Activated CD8-positive, alpha-beta memory T cell treated with anti-CD3 and anti-CD28 coated beads, Interleukin-2, amount 10 ng/mL, durations not matched to agents 7 days and 5 days (primary cell): ENCODE results near the gene SNRPN. TPM values are rescaled to one million over a fixed set of nuclear protein-coding genes. Genes with fewer than 3 reads are reported as not detected.
"Not testable (repeated sequence)": the region's sequence is repeated elsewhere in the genome, so short reads cannot be mapped to it uniquely, and the experiment has no call there.

Experiments
- ATAC-seq: fragments of 150-1000 bp; cut with Tn5 transposase; one replicate; pipeline ENCODE4 v1.10.0; 2021; ENCODE audit warnings: moderate library complexity
- CTCF ChIA-PET: fragments of 350-600 bp; sonication (Branson Sonifier 250); formaldehyde crosslinking; loops from one replicate; lab custom pipeline; 2021; ENCODE audit warnings: antibody characterized with exemption; lab: Charles Lee
- DNase-seq: peaks from one replicate; pipeline ENCODE4 v3.0.0-alpha.2; 2020
- H3K27ac Mint-ChIP-seq: one replicate; pipeline ENCODE4 v1.8.0; 2021; ENCODE audit warnings: mild to moderate bottlenecking, mixed read lengths
- H3K27me3 Mint-ChIP-seq: one replicate; pipeline ENCODE4 v1.8.0; 2021; ENCODE audit warnings: mixed read lengths
- H3K36me3 Mint-ChIP-seq: one replicate; pipeline ENCODE4 v1.8.0; 2021; ENCODE audit warnings: mild to moderate bottlenecking, mixed read lengths
- H3K4me1 Mint-ChIP-seq: one replicate; pipeline ENCODE4 v1.8.0; 2021; ENCODE audit warnings: mixed read lengths
- H3K4me3 Mint-ChIP-seq: one replicate; pipeline ENCODE4 v1.8.0; 2021; ENCODE audit warnings: mild to moderate bottlenecking, moderate library complexity, mixed read lengths
- H3K9me3 Mint-ChIP-seq: one replicate; pipeline ENCODE4 v1.8.0; 2022; ENCODE audit warnings: low read depth, mixed read lengths
- total RNA-seq, 2 experiments: library from RNA; stranded (reverse); gene quantifications; one replicate each; pipeline ENCODE4 v1.2.3, GENCODE V29; 2021

SNRPN gene
- total RNA-seq, result 10 to 100 TPM; 44.0 to 47.2 TPM

DNA sequence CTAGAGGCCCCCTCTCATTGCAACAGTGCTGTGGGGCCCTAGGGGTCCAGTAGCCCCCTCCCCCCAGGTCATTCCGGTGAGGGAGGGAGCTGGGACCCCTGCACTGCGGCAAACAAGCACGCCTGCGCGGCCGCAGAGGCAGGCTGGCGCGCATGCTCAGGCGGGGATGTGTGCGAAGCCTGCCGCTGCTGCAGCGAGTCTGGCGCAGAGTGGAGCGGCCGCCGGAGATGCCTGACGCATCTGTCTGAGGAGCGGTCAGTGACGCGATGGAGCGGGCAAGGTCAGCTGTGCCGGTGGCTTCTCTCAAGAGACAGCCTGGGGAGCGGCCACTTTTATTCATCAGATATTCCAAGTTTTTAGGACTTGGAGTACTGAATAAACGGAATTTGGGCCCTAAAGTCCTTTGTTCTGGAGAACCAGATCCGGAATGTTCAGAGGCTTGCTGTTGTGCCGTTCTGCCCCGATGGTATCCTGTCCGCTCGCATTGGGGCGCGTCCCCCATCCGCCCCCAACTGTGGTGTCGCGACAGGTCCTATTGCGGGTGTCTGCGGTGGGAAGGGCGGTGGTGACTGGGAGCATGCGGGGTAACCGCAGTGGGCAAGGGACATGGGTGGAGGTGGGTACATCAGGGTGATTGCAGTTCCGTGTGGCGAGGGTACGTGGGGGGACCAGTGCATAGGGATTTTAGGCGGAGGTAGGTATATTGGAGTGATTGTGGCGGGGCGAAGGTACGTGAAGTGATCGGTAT is at the start of gene SNRPN, which contains the start of gene SNURF:
TSS of gene SNRPN (plus strand) at position 205 of the 748 bp plus-strand sequence. CDS start 19,467 bp downstream, outside the sequence.
TSS of gene SNURF (plus strand) at position 205 of the 748 bp plus-strand sequence. CDS start at position 267, 62 bp downstream.
- Mint-ChIP-seq H3K27me3 (no peaks in the 10 kb centered on the region), H3K9me3 (peaks cover 3% of the 10 kb centered on the region), H3K36me3 (peaks cover 12% of the 10 kb centered on the region), H3K4me3 (peak within 1 kb of the TSS; percentile 92), H3K27ac (peak within 1 kb of the TSS; percentile 92), H3K4me1 (peaks cover 12% of the 10 kb centered on the region)
- CTCF ChIA-PET, result no interaction called here
- peak; percentile 65 for ATAC-seq
- DNase-seq, result peak; percentile 81

DNA sequence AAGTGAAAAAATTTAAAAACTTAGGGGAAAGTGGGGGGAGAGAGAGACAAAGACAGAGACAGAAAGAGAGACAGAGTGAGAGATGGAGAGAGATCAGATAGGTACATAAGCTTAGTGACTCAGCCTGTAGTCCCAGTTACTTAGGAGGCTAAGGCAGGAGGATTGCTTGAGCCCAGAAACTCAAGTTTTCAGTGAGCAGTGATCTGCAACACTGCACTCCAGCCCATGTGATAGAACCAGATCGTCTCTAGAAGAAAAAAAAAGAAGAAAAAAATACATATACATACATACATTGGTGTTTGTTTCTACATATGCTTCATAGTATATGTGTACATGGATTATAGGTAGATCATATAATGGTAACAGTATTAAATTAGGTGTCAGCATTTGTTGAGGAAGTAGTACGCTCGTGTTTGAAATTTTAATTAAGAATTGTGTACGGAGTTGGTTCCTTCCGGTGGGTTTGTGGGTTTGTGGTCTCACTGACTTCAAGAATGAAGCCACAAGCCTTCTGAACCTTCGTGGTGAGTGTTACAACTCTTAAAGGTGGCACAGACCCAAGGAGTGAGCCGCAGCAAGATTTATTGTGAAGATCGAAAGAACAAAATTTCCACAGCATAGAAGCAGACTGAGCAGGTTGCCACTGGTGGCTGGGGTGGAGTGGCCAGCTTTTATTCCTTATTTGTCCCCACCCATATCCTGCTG is 38.3 kb upstream of the SNRPN start:
- ATAC-seq, result no peak
- no peak overlapping the region for H3K27ac Mint-ChIP-seq
- CTCF ChIA-PET, result no interaction called here
- H3K9me3 Mint-ChIP-seq, result peaks cover 15% of the 10 kb centered on the region
- H3K4me1 Mint-ChIP-seq, result peaks cover 9% of the 10 kb centered on the region
- no peak overlapping the region for H3K4me3 Mint-ChIP-seq
- H3K36me3 Mint-ChIP-seq, result no peaks in the 10 kb centered on the region
- peak; percentile 46 for DNase-seq
- no peaks in the 10 kb centered on the region for H3K27me3 Mint-ChIP-seq

DNA sequence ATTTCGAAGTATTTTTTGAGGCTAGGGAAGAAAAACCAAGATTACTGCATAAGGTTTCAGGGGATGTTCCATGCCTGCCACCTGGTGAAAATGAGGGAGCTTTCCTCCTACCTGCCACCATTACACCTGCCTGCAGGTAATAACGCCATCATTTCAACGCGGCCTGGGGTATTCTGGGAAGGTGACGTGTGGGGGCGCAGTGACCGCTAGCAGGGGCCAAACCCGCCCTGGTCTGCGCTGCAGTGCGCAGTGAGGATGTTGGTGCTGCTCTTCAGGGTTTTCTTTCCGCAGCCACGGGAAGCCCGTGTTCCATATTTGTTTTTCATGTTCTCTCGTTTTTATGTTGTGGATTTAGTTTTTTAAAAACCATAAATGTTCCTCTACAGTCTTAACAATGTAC is 37.4 kb upstream of the SNRPN start:
- no peak overlapping the region for H3K4me3 Mint-ChIP-seq
- ATAC-seq (no peak), DNase-seq (no peak)
- H3K27ac Mint-ChIP-seq, result no peak overlapping the region
- peaks cover 17% of the 10 kb centered on the region for H3K9me3 Mint-ChIP-seq
- CTCF ChIA-PET, result no interaction called here
- H3K27me3 Mint-ChIP-seq, result no peaks in the 10 kb centered on the region
- no peaks in the 10 kb centered on the region for H3K36me3 Mint-ChIP-seq
- H3K4me1 Mint-ChIP-seq, result peaks cover 9% of the 10 kb centered on the region

DNA sequence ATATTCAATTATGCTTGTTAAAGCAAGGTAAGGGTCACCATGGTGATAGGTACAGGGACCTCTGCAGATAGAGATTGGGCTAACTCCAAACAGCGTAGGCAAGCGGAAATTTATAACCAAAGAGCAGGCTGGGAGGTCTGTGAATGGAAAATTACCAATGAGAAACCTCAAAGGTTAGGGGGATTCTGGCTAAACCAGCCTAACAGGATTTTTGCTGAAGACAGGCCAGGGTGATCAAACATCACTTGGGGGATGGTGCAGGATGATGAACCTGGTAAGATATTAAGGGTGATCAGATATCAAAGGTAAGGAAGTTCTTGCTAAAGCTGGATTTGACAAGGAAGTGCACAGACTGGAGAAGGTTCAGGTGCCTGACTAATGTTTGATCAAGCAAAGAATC is 35.3 kb upstream of the SNRPN start:
- no peaks in the 10 kb centered on the region for H3K36me3 Mint-ChIP-seq
- H3K9me3 Mint-ChIP-seq, result peaks cover 26% of the 10 kb centered on the region
- CTCF ChIA-PET, result no interaction called here
- H3K4me3 Mint-ChIP-seq, result no peak overlapping the region
- DNase-seq, result no peak
- H3K27me3 Mint-ChIP-seq, result no peaks in the 10 kb centered on the region
- no peak overlapping the region for H3K27ac Mint-ChIP-seq
- peaks cover 9% of the 10 kb centered on the region for H3K4me1 Mint-ChIP-seq
- no peak for ATAC-seq

DNA sequence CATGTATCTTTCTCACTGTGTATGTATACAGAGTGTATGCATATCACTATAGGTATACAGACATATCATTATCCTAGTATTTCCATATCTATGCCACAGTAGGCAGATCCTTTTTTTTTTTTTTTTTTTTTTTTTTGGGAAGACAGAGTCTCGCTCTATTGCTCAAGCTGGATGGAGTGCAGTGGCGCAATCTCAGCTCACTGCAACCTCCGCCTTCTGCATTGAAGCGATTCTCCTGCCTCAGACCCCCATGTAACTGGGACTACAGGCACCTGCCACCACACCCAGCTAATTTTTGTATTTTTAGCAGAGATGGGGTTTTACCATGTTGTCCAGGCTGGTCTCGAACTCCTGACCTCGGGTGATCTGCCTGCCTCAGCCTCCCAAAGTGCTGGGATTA is 32.0 kb upstream of the SNRPN start:
- peaks cover 17% of the 10 kb centered on the region for H3K9me3 Mint-ChIP-seq
- ATAC-seq, CTCF ChIA-PET, H3K4me1 Mint-ChIP-seq, H3K36me3 Mint-ChIP-seq, H3K4me3 Mint-ChIP-seq, H3K27ac Mint-ChIP-seq, DNase-seq, H3K27me3 Mint-ChIP-seq: not testable (repeated sequence)

DNA sequence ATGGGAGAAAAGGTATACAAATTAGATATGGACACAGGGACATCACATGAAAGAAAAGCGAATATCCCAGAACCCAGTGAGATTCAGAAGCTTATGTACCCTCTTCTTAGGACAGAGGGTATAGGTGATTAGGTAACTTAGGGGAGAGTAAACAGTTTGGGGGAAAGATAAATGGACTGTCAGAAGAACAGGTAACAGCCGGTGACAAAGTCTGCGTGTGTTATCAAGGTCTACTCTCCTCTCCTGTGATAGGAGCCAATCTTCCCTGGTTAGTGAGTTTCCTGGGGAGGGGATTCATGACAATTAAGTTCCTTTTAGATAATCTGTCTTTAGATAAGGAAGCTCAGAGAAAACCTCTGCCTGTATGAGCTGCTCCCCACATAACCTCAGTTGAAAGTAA is 30.6 kb upstream of the SNRPN start:
- no peak for ATAC-seq
- no peak overlapping the region for H3K4me3 Mint-ChIP-seq
- H3K27me3 Mint-ChIP-seq, result no peaks in the 10 kb centered on the region
- no peak overlapping the region for H3K27ac Mint-ChIP-seq
- CTCF ChIA-PET, result no interaction called here
- H3K4me1 Mint-ChIP-seq, result no peaks in the 10 kb centered on the region
- H3K9me3 Mint-ChIP-seq, result peaks cover 22% of the 10 kb centered on the region
- no peak for DNase-seq
- no peaks in the 10 kb centered on the region for H3K36me3 Mint-ChIP-seq

DNA sequence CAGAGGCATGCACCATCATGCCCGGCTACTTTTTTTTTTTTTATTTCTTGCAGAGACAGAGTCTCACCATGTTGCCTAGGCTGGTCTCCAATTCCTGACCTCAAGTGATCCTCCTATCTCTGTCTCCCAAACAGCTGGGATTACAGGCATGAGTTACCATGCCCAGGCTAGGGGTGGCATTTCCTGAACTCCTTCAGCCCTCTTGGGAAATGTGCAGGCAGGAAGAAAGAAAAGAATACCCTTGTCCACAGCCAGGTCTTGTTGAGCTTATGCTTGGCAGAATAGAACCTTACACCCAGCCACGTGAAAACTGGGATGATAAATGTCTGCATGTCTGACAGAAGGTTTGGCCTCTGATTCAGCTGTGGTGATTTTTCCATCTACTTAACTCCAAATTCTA is 30.2 kb upstream of the SNRPN start:
- no peak for DNase-seq
- no peak for ATAC-seq
- Mint-ChIP-seq H3K27me3 (no peaks in the 10 kb centered on the region), H3K4me1 (no peaks in the 10 kb centered on the region), H3K4me3 (no peak overlapping the region), H3K9me3 (peaks cover 23% of the 10 kb centered on the region), H3K27ac (no peak overlapping the region), H3K36me3 (no peaks in the 10 kb centered on the region)
- CTCF ChIA-PET, result no interaction called here

DNA sequence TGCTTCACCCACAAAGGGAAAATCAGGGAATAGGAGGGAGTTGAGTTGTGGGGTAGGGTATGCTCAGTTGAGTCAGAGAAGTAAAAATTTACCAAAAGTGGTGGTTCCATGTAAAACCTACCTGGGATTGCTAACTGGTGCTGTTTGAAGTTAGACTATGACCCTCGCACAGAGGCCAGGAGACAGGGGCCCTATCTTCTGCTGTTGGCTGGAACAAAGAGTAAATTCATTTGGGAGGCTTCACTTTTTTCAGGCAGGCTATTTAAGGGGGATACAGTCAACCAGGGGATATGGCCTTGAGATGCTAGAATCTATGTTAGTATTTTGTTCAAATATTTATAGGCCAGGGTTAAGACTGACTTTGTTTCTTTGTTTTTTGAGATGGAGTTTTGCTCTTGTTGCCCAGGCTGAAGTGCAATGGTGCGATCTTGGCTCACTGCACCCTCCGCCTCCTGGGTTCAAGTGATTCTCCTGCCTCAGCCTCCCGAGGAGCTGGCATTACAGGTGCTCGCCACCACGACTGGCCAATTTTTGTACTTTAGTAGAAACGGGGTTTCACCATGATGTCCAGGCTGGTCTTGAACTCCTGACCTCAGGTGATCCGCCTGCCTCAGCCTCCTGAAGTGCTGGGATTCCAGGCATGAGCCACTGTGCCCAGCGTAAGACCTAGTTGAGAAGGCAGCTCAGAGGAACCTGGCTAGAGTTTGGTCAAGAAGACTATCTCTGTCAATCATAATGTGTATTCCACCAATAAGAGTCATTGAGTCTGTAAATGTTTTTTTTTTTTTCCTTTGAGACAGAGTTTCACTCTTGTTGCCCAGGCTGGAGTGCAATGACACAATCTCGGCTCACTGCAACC is 22.7 kb upstream of the SNRPN start:
- peaks cover 21% of the 10 kb centered on the region for H3K9me3 Mint-ChIP-seq
- CTCF ChIA-PET, result interaction anchor here (0.7 kb wide), 1 partner anchor 14 kb away, joined by 3 read pairs; no protein-coding TSS in a partner anchor
- H3K27ac Mint-ChIP-seq, ATAC-seq, H3K36me3 Mint-ChIP-seq, H3K4me1 Mint-ChIP-seq, H3K4me3 Mint-ChIP-seq, DNase-seq, H3K27me3 Mint-ChIP-seq: not testable (repeated sequence)

DNA sequence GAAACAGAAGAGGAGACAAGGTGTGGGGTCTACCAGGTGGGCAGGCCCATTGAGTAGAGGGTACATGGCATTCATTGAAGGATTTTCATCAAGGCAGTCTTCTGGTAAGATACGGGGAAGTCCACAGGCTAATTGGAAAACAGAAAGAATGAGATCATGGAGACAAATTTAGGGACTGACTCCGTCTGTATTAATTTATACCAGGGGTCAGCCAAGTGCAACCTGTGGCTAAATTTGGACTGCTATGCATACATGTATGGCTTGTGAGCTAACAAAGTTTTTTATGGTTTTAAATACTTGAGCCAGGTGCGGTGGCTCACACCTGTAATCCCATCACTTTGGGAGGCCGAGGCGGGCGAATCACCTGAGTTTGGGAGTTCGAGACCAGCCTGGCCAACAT is 21.1 kb upstream of the SNRPN start:
- Mint-ChIP-seq H3K4me1 (no peaks in the 10 kb centered on the region), H3K4me3 (no peak overlapping the region), H3K36me3 (no peaks in the 10 kb centered on the region), H3K27ac (no peak overlapping the region), H3K9me3 (peaks cover 16% of the 10 kb centered on the region), H3K27me3 (no peaks in the 10 kb centered on the region)
- ATAC-seq (no peak), DNase-seq (no peak)
- CTCF ChIA-PET, result no interaction called here

DNA sequence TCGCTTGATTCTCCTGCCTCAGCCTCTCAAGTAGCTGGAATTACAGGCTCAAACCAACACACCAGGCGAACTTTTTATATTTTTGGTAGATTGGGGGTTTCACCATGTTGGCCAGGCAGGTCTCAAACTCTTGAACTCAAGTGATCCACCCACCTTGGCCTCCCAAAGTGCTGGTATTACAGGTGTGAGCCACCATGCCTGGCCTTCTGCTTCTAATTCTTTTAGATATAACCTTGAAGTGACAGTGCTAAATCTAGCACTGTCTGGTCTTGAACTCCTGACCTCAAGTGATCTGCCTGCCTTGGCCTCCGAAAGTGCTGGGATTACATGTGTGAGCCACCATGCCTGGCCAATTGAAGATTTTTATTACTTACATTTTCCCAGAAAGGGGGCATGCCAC is 16.6 kb upstream of the SNRPN start:
- ATAC-seq, H3K27me3 Mint-ChIP-seq, H3K27ac Mint-ChIP-seq, H3K4me1 Mint-ChIP-seq, DNase-seq, H3K4me3 Mint-ChIP-seq, H3K36me3 Mint-ChIP-seq, CTCF ChIA-PET: not testable (repeated sequence)
- peaks cover 17% of the 10 kb centered on the region for H3K9me3 Mint-ChIP-seq

DNA sequence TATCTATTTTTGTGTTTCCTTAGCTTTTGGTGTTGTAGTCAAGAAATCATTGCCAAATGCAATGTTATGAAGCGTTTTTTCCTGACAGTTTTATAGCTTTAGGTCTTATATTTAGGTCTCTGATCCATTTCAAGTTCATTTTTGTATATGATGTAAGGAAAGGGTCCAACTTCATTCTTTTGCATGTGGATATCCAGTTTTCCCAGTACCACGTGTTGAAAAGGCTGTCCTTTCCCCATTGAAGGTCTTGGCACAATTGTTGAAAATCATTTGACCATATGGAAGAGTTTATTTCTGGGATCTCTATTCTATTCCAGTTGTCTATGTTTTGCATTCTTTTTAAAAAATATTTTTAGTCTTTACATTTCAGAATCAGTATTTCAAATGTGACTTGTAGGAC is 14.6 kb upstream of the SNRPN start:
- H3K36me3 Mint-ChIP-seq, result no peaks in the 10 kb centered on the region
- H3K27ac Mint-ChIP-seq, result no peak overlapping the region
- H3K4me3 Mint-ChIP-seq, result no peak overlapping the region
- peaks cover 12% of the 10 kb centered on the region for H3K9me3 Mint-ChIP-seq
- CTCF ChIA-PET, result no interaction called here
- H3K27me3 Mint-ChIP-seq, result no peaks in the 10 kb centered on the region
- no peak for ATAC-seq
- DNase-seq, result no peak
- peaks cover 4% of the 10 kb centered on the region for H3K4me1 Mint-ChIP-seq

DNA sequence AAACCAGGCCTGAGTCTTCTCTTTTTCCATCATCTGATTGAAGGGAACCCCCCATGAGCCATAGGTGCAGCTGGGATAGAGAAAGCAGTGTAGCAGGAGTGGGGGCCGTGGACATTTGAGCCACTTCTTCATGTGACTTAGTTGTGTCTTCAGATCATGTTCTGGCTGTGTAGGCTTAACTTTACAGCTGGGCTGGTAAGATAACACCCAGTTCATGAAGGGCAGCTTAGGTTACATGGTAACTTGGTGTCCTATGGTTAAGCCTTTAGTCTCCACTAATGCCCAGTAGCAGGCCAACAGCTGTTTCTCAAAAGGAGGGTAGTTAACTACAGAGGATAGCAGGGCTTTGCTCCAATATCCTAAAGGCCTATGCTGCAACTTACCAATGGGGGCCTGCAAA is 11.4 kb upstream of the SNRPN start:
- Mint-ChIP-seq H3K36me3 (no peaks in the 10 kb centered on the region), H3K4me1 (peaks cover 4% of the 10 kb centered on the region), H3K4me3 (no peak overlapping the region), H3K27me3 (no peaks in the 10 kb centered on the region), H3K27ac (no peak overlapping the region), H3K9me3 (peaks cover 5% of the 10 kb centered on the region)
- DNase-seq, result no peak
- CTCF ChIA-PET, result no interaction called here
- no peak for ATAC-seq

DNA sequence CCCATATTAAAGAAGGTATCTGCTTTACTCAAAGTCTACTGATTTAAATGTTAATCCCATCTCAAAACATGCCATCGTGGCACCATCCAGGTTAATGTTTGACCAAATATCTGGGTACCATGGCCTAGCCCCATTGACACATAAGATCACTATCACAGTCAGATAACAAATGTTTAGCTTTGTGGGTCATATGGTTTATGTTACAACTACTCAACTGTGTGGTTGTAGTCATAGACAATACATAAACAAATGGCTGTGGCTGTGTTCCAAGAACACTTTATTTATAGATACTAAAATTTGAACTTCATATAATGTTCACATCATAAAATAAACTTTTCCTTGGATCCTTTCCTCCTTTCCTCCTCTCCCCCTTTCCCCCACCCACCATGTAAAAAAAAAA is 9.8 kb upstream of the SNRPN start:
- DNase-seq (no peak), ATAC-seq (no peak)
- Mint-ChIP-seq H3K4me1 (peaks cover 4% of the 10 kb centered on the region), H3K36me3 (no peaks in the 10 kb centered on the region), H3K9me3 (peaks cover 3% of the 10 kb centered on the region), H3K4me3 (no peak overlapping the region), H3K27ac (no peak overlapping the region), H3K27me3 (no peaks in the 10 kb centered on the region)
- CTCF ChIA-PET, result no interaction called here
